ENCODE measurements around the gene SQOR.

Gene SQOR

GRCh38 chr15:45731343-45731742, 96.5 kb downstream of the SQOR start:
- no peak for DNase-seq
- H3K4me3 Mint-ChIP-seq = no peak overlapping the region
- no peak overlapping the region for H3K27ac Mint-ChIP-seq
- no peaks in the 10 kb centered on the region for H3K4me1 Mint-ChIP-seq (ENCODE audit: low read depth)
- no peaks in the 10 kb centered on the region for H3K9me3 Mint-ChIP-seq
- no peaks in the 10 kb centered on the region for H3K36me3 Mint-ChIP-seq (ENCODE audit: low read depth)
- peaks cover 15% of the 10 kb centered on the region for H3K27me3 Mint-ChIP-seq

DNA sequence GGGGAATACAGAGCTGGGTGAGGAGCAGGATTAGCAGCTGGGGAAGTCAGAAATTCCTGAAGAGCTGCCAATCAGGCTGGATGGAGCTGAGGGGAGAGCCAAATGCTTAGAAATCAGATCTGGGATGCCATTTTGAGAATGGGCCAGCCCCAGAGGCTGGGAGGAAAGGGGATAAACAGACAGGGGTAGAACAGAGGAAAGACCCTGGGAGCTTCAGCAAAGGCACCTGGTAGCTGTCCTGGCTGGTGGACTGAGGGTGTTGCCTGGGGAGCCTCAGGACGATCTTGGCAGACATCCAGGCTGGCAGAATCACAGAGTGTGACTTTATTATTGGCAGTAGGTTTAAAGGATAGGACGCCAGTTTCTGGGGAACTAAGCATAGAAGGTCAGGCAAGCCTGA, 97.8 kb downstream of the SQOR start:
- Mint-ChIP-seq H3K9me3 (no peaks in the 10 kb centered on the region), H3K27me3 (peaks cover 16% of the 10 kb centered on the region), H3K4me3 (no peak overlapping the region), H3K36me3 (ENCODE audit: low read depth) (no peaks in the 10 kb centered on the region), H3K4me1 (ENCODE audit: low read depth) (no peaks in the 10 kb centered on the region), H3K27ac (no peak overlapping the region)
- DNase-seq = no peak

GRCh38 chr15:45734260-45734711, 99.5 kb downstream of the SQOR start:
- no peak for DNase-seq
- no peak overlapping the region for H3K27ac Mint-ChIP-seq
- no peaks in the 10 kb centered on the region for H3K9me3 Mint-ChIP-seq
- H3K27me3 Mint-ChIP-seq = peaks cover 19% of the 10 kb centered on the region
- H3K4me1 Mint-ChIP-seq (ENCODE audit: low read depth) = no peaks in the 10 kb centered on the region
- H3K36me3 Mint-ChIP-seq (ENCODE audit: low read depth) = no peaks in the 10 kb centered on the region
- H3K4me3 Mint-ChIP-seq = no peak overlapping the region

Data from activated T-cell treated with anti-CD3 and anti-CD28 coated beads, Interleukin-2, amount 50 U/mL, for 24 hours (primary cell).